Smooth muscle cell (in vitro differentiated cells): ENCODE measurements around the gene TTC17. TPM values are rescaled to one million over a fixed set of nuclear protein-coding genes. Genes with fewer than 3 reads are reported as not detected.
A peak's percentile ranks its signal among the peaks of the same experiment; 100 is the strongest.
"Not testable (repeated sequence)": the region's sequence is repeated elsewhere in the genome, so short reads cannot be mapped to it uniquely, and the experiment has no call there.

Experiments
- DNase-seq: peaks from one replicate; lab custom pipeline; 2025; ENCODE audit not compliant: unreplicated experiment; lab: John Stamatoyannopoulos, UW
- H2AFZ ChIP-seq: fragments of 200-600 bp; sonication (generic); 2 replicates; pipeline ENCODE4 v1.6.0; 2016; ENCODE audit warnings: antibody characterized with exemption, low read depth, mild to moderate bottlenecking
- H3F3A ChIP-seq: fragments of 200-600 bp; sonication (generic); 2 replicates; pipeline ENCODE4 v1.6.0; 2017; ENCODE audit warnings: antibody characterized with exemption, low read depth
- H3K27ac ChIP-seq: fragments of 200-600 bp; sonication (generic); 2 replicates; pipeline ENCODE4 v1.5.1; 2016; ENCODE audit warnings: low read depth, mild to moderate bottlenecking
- H3K27me3 ChIP-seq: fragments of 200-600 bp; sonication (generic); 2 replicates; pipeline ENCODE4 v1.6.1; 2016; ENCODE audit warnings: low read depth, mild to moderate bottlenecking
- H3K36me3 ChIP-seq: fragments of 200-600 bp; sonication (generic); 2 replicates; pipeline ENCODE4 v1.5.1; 2016; ENCODE audit warnings: low read depth
- H3K4me1 ChIP-seq: fragments of 200-600 bp; sonication (generic); 2 replicates; pipeline ENCODE4 v1.5.1; 2016; ENCODE audit warnings: low read depth
- H3K4me2 ChIP-seq: fragments of 200-600 bp; sonication (generic); 2 replicates; pipeline ENCODE4 v1.6.0; 2016; ENCODE audit warnings: mild to moderate bottlenecking
- H3K4me3 ChIP-seq: fragments of 200-600 bp; sonication (generic); 2 replicates; pipeline ENCODE4 v1.5.1; 2016; ENCODE audit warnings: mild to moderate bottlenecking
- H3K79me2 ChIP-seq: fragments of 200-600 bp; sonication (generic); 2 replicates; pipeline ENCODE4 v1.6.0; 2016; ENCODE audit warnings: low read depth, mild to moderate bottlenecking
- H3K9ac ChIP-seq: fragments of 200-600 bp; sonication (generic); 2 replicates; pipeline ENCODE4 v1.6.0; 2016; ENCODE audit warnings: low read depth
- H3K9me3 ChIP-seq: fragments of 200-600 bp; sonication (generic); replicated peaks from 2 replicates; pipeline ENCODE4 v1.5.1; 2016; ENCODE audit warnings: low read depth
- H4K20me1 ChIP-seq: fragments of 200-600 bp; sonication (generic); 2 replicates; pipeline ENCODE4 v1.6.0; 2016; ENCODE audit warnings: low read depth
- CTCF ChIP-seq: fragments of 200-600 bp; sonication (generic); IDR thresholded peaks from 2 replicates; pipeline ENCODE4 v1.5.1; 2017; ENCODE audit warnings: borderline replicate concordance, mild to moderate bottlenecking, antibody characterized with exemption; ENCODE audit not compliant: insufficient read depth, poor library complexity, severe bottlenecking
- WGBS: methylation state at CpG from one replicate; pipeline ENCODE4 v1.1.7; 2016; ENCODE audit warnings: low lambda C conversion rate; 5-methylcytosine and 5-hydroxymethylcytosine counted together
- polyA plus RNA-seq: library from polyadenylated mRNA; unstranded; fragments of >200 nt; fragmentation: Nextera tagmentation; extraction: Ambion mirVana; gene quantifications from 2 replicates; pipeline ENCODE4 v1.2.1, GENCODE V29; 2016
- total RNA-seq: library from RNA; depleted of rRNA; stranded (reverse); fragments of >200 nt; gene quantifications from 2 replicates; pipeline ENCODE4 v1.2.3, GENCODE V29; 2014

TTC17 gene
- total and polyA plus RNA-seq, 2 experiments from 2014 or later, result 35.9 to 113 TPM

GRCh38 chr11:43419460-43419859, 60.7 kb downstream of the TTC17 start:
- Histone ChIP-seq H2AFZ (no peak overlapping the region), H3K4me1 (no peaks in the 10 kb centered on the region), H4K20me1 (no peaks in the 10 kb centered on the region), H3K27me3 (no peaks in the 10 kb centered on the region), H3K4me3 (no peak overlapping the region), H3K79me2 (no peaks in the 10 kb centered on the region), H3K27ac (no peak overlapping the region), H3K9ac (no peak overlapping the region), H3K36me3 (peaks cover 13% of the 10 kb centered on the region), H3F3A (no peaks in the 10 kb centered on the region), H3K4me2 (no peak overlapping the region), H3K9me3 (no peaks in the 10 kb centered on the region)
- peak; percentile 63 for TF ChIP-seq CTCF
- DNase-seq, result no peak

GRCh38 chr11:43427971-43428370, 69.3 kb downstream of the TTC17 start:
- WGBS, result 83% methylated on average over 1 of the region's 1 CpG
- H3K36me3 ChIP-seq, result no peaks in the 10 kb centered on the region
- H3K4me1 ChIP-seq, result no peaks in the 10 kb centered on the region
- no peak for TF ChIP-seq CTCF
- H3K9ac ChIP-seq, result no peak overlapping the region
- no peaks in the 10 kb centered on the region for H3F3A ChIP-seq
- H4K20me1 ChIP-seq, result no peaks in the 10 kb centered on the region
- no peak overlapping the region for H3K4me3 ChIP-seq
- H3K4me2 ChIP-seq, result no peak overlapping the region
- H3K27me3 ChIP-seq, result no peaks in the 10 kb centered on the region
- no peak overlapping the region for H3K27ac ChIP-seq
- no peak for DNase-seq
- no peak overlapping the region for H2AFZ ChIP-seq
- H3K9me3 ChIP-seq, result no peaks in the 10 kb centered on the region
- H3K79me2 ChIP-seq, result no peaks in the 10 kb centered on the region

GRCh38 chr11:43430916-43431315, 72.2 kb downstream of the TTC17 start:
- H3K9me3 ChIP-seq, H3F3A ChIP-seq, H3K4me2 ChIP-seq, H4K20me1 ChIP-seq, DNase-seq, H2AFZ ChIP-seq, H3K36me3 ChIP-seq, H3K4me3 ChIP-seq, H3K4me1 ChIP-seq, H3K79me2 ChIP-seq, H3K27me3 ChIP-seq, H3K27ac ChIP-seq, H3K9ac ChIP-seq: not testable (repeated sequence)
- WGBS, result 100% methylated on average over 1 of the region's 1 CpG

- Histone ChIP-seq H3K4me2 (no peak overlapping the region), H4K20me1 (no peaks in the 10 kb centered on the region), H3K4me3 (no peak overlapping the region), H3K27ac (no peak overlapping the region), H3K27me3 (no peaks in the 10 kb centered on the region), H2AFZ (no peak overlapping the region), H3K9me3 (no peaks in the 10 kb centered on the region), H3K79me2 (no peaks in the 10 kb centered on the region), H3K36me3 (no peaks in the 10 kb centered on the region), H3F3A (no peaks in the 10 kb centered on the region), H3K4me1 (no peaks in the 10 kb centered on the region), H3K9ac (no peak overlapping the region)
- 78% methylated on average over 1 of the region's 1 CpG for WGBS
- DNase-seq, result no peak
- TF ChIP-seq CTCF, result no peak
Observed at GRCh38 chr11:43434893-43435292, 76.2 kb downstream of the TTC17 start.
